Fibroblast of the aortic adventitia (primary cell): ENCODE data around the gene NEAT1. TPM values are rescaled to one million over a fixed set of nuclear protein-coding genes. Genes with fewer than 3 reads are reported as not detected.

Experiments used
- DNase-seq: peaks from one replicate; pipeline ENCODE4 v3.0.0-alpha.2; 2010; ENCODE audit warnings: low read depth
- H3K4me3 ChIP-seq: 2 replicates; pipeline ENCODE4 v1.5.1; 2011; ENCODE audit warnings: low read depth, mild to moderate bottlenecking, control low read depth, low read length, moderate library complexity
- CTCF ChIP-seq: IDR thresholded peaks from 2 replicates; pipeline ENCODE4 v1.5.1; 2011; ENCODE audit warnings: mild to moderate bottlenecking, low read length, control low read depth, inconsistent platforms; ENCODE audit not compliant: insufficient read depth
- total RNA-seq: library from RNA; depleted of rRNA; stranded (reverse); fragments of >200 nt; gene quantifications from 2 replicates; pipeline ENCODE4 v1.2.3, GENCODE V29; 2012; ENCODE audit warnings: low replicate concordance

NEAT1 gene
- total RNA-seq, 1 donor = 527 TPM

- H3K4me3 ChIP-seq = no peak overlapping the region
- TF ChIP-seq CTCF = no peak
- DNase-seq = no peak
Observed at GRCh38 chr11:65485920-65486219, 63.3 kb downstream of the NEAT1 start.

- no peak overlapping the region for H3K4me3 ChIP-seq
- no peak for DNase-seq
- no peak for TF ChIP-seq CTCF
Observed at GRCh38 chr11:65486570-65487466, 64.2 kb downstream of the NEAT1 start.

GRCh38 chr11:65487467-65488272 is 65.1 kb downstream of the NEAT1 start:
- DNase-seq = peak; percentile 100
- TF ChIP-seq CTCF = no peak
- H3K4me3 ChIP-seq = peak overlapping the region; percentile 32

- peak overlapping the region; percentile 32 for H3K4me3 ChIP-seq
- TF ChIP-seq CTCF = no peak
- peak; percentile 76 for DNase-seq
Observed at GRCh38 chr11:65488273-65489034, 65.9 kb downstream of the NEAT1 start.

- no peak overlapping the region for H3K4me3 ChIP-seq
- peak; percentile 82 for DNase-seq
- TF ChIP-seq CTCF = no peak
Observed at GRCh38 chr11:65489035-65489705, 66.6 kb downstream of the NEAT1 start.

GRCh38 chr11:65489706-65490320 is 67.2 kb downstream of the NEAT1 start:
- peak; percentile 66 for DNase-seq
- H3K4me3 ChIP-seq = no peak overlapping the region
- TF ChIP-seq CTCF = no peak
